Erythroblast (primary cell): Measurements from ENCODE around the gene HNF1A.

Experiments used
- GATA1 ChIP-seq: IDR thresholded peaks from 2 replicates; pipeline ENCODE4 v1.6.1; 2011; ENCODE audit warnings: low read depth, mild to moderate bottlenecking, control low read depth, low read length, moderate library complexity
- POLR2A ChIP-seq: IDR thresholded peaks from 2 replicates; pipeline ENCODE4 v1.6.1; 2011; ENCODE audit warnings: mild to moderate bottlenecking, low read length

- no peak for TF ChIP-seq POLR2A
- TF ChIP-seq GATA1 = no peak
Observed at GRCh38 chr12:120996133-120996746, 17.9 kb downstream of the HNF1A start.
